Stomach smooth muscle (tissue), 2 donors: Measurements from ENCODE around the gene NPPB.

Experiments
- H3K27ac ChIP-seq: one replicate; pipeline ENCODE4 v1.7.0; 2013; ENCODE audit warnings: mild to moderate bottlenecking, low read length, inconsistent platforms
- H3K27me3 ChIP-seq, 2 donors: one replicate each; pipeline ENCODE4 v1.7.0; 2013; ENCODE audit warnings: low read length in 2 of 2; ENCODE audit not compliant: insufficient read depth in 2 of 2, control insufficient read depth in 1 of 2
- H3K36me3 ChIP-seq, 2 donors: one replicate each; pipeline ENCODE4 v1.7.0; 2013; ENCODE audit warnings: low read length in 2 of 2; ENCODE audit not compliant: control insufficient read depth in 2 of 2, insufficient read depth in 2 of 2
- H3K4me1 ChIP-seq: one replicate; pipeline ENCODE4 v1.7.0; 2013; ENCODE audit warnings: low read length; ENCODE audit not compliant: control insufficient read depth, insufficient read depth
- H3K4me3 ChIP-seq, 2 donors: one replicate each; pipeline ENCODE4 v1.7.0; 2013; ENCODE audit warnings: low read length in 2 of 2
- H3K9ac ChIP-seq, 2 donors: one replicate each; pipeline ENCODE4 v1.7.0; 2013; ENCODE audit warnings: low read length in 2 of 2, mild to moderate bottlenecking in 1 of 2
- H3K9me3 ChIP-seq, 2 donors: one replicate each; pipeline ENCODE4 v1.7.0; 2013; ENCODE audit warnings: low read length in 2 of 2; ENCODE audit not compliant: control insufficient read depth in 2 of 2
- donor health status: healthy.
- donor health status: Pancreatic carcinoma.

NPPB gene

GRCh38 chr1:11839727-11840705 is 18.7 kb downstream of the NPPB start:
- H3K4me1 ChIP-seq, result no peaks in the 10 kb centered on the region

GRCh38 chr1:11838349-11839272 is 20.1 kb downstream of the NPPB start:
- H3K4me1 ChIP-seq, result no peaks in the 10 kb centered on the region
- H3K27me3 ChIP-seq, result no peaks in the 10 kb centered on the region
- no peak overlapping the region for H3K27ac ChIP-seq
- H3K9ac ChIP-seq, result no peak overlapping the region
- no peaks in the 10 kb centered on the region for H3K9me3 ChIP-seq
- no peak overlapping the region for H3K4me3 ChIP-seq
- peaks cover 70 to 79% of the 10 kb centered on the region in 2 donors for H3K36me3 ChIP-seq

More at GRCh38 chr1:11839727-11840705, 18.7 kb downstream of the NPPB start:
- Histone ChIP-seq H3K9ac (no peak overlapping the region), H3K36me3 (peaks cover 63 to 75% of the 10 kb centered on the region in 2 donors), H3K4me3 (no peak overlapping the region), H3K27me3 (no peaks in the 10 kb centered on the region), H3K27ac (no peak overlapping the region), H3K9me3 (no peaks in the 10 kb centered on the region)

DNA sequence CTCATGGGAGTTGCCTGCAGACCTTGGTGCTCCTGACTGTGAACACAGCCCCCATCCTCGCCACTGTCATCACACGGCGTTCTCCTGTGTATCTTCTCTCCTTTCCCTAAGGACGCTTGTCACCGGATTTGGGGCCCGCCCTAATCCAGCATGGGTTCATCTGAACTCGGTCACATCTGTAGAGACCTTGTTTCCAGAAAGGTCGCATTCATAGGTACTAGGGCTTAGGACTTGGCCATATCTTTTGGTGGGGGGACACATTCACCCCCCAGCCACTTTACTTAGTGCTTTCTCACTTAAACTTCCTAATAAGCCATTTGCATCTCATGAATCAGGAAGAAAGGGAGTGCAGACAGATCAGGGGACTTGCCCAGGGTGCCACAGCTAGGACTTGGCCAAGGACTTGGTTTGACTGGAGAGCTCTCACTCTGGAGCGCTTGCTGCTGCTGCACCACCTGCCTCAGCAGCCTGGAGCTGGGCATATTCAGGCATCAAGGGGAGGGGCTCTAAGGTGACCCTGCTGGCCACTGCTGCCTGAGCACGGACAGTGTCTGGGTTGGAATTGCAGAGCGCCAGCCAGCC is 20.9 kb downstream of the NPPB start:
- Histone ChIP-seq H3K9me3 (no peaks in the 10 kb centered on the region), H3K36me3 (peaks cover 74 to 83% of the 10 kb centered on the region in 2 donors), H3K4me1 (no peaks in the 10 kb centered on the region), H3K27ac (no peak overlapping the region), H3K4me3 (no peak overlapping the region), H3K27me3 (no peaks in the 10 kb centered on the region), H3K9ac (no peak overlapping the region)

DNA sequence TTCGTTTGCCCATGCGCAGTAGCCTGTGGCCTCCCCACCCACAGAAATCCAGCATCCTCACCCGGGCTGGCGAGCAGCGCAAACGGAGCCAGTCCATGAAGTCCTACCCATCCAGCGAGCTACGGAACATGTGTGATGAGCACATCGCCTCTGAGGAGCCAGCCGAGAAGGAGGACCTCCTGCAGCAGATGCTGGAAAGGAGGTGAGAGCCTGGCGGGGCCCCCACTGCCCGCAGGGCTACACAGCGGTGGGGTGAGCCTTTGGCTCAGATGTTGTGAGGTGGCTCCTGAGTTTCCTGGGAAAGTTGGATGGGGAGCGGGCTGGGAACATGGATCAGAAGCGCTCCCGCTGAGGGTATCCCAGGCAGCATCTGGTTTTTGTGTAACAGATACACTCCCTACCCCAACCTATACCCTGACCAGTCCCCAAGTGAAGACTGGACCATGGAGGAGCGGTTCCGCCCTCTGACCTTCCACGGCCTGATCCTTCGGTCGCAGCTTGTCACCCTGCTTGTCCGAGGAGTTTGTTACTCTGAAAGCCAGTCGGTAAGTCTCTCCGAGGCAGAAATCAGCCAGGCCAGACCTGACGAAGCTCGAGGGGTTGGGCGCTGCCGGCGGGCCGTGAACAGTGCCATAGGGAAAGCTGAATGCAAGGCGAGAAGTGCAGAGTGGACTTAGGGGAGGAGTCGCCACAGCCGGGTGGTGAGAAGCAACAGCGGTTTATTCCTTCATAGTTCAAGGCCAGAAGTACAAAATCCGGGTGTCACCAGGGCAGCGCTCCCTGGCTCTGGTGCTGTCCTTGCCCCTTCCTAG is 21.6 kb downstream of the NPPB start:
- H3K4me3 ChIP-seq, result no peak overlapping the region
- no peaks in the 10 kb centered on the region for H3K9me3 ChIP-seq
- no peaks in the 10 kb centered on the region for H3K27me3 ChIP-seq
- no peak overlapping the region for H3K27ac ChIP-seq
- H3K36me3 ChIP-seq, result peaks cover 76 to 84% of the 10 kb centered on the region in 2 donors
- no peak overlapping the region for H3K9ac ChIP-seq
- H3K4me1 ChIP-seq, result no peaks in the 10 kb centered on the region

DNA sequence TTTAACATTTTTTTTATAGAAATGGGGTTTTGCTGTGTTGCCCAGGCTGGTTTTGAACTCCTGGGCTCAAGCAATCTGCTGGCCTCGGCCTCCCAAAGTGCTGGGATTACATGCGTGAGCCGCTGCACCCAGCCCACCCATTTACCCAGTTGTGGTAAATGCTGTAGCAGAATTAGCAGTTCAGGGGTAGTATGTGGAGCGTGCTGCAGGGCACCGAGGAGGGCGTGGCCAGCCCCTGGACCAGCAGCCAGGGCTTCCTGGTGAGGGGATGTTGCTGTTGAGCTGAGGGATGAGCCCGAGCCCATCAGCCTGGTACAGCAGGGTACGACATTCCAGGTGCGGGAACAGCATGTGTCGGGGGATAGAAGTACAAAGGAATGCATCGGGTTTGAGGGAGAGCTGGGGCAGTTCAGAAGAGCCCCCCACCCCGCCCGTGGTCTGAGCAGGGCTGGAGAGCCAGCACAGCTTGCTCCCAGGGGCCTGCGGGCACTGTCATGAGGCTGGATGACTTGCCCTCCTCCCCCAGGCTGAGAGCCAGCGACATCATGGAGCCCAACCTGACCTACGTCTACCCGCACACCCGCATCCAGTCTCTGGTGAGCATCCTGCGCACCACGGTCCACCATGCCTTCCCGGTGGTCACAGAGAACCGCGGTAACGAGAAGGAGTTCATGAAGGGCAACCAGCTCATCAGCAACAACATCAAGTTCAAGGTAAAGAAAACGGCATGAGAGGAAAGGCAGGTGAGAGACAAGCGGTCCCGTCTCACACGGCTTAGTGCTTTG is 23.1 kb downstream of the NPPB start:
- Histone ChIP-seq H3K9me3 (no peaks in the 10 kb centered on the region), H3K36me3 (peaks cover 73 to 77% of the 10 kb centered on the region in 2 donors), H3K4me1 (no peaks in the 10 kb centered on the region), H3K4me3 (no peak overlapping the region), H3K9ac (no peak overlapping the region), H3K27me3 (no peaks in the 10 kb centered on the region), H3K27ac (no peak overlapping the region)

GRCh38 chr1:11833900-11834299 is 24.8 kb downstream of the NPPB start:
- no peak overlapping the region for H3K9ac ChIP-seq
- H3K4me3 ChIP-seq, result no peak overlapping the region
- H3K27me3 ChIP-seq, result no peaks in the 10 kb centered on the region
- no peaks in the 10 kb centered on the region for H3K9me3 ChIP-seq
- H3K4me1 ChIP-seq, result no peaks in the 10 kb centered on the region
- H3K36me3 ChIP-seq, result peaks cover 70 to 76% of the 10 kb centered on the region in 2 donors
- no peak overlapping the region for H3K27ac ChIP-seq

GRCh38 chr1:11833497-11833896 is 25.2 kb downstream of the NPPB start:
- no peak overlapping the region for H3K9ac ChIP-seq
- H3K36me3 ChIP-seq, result peaks cover 73 to 80% of the 10 kb centered on the region in 2 donors

DNA sequence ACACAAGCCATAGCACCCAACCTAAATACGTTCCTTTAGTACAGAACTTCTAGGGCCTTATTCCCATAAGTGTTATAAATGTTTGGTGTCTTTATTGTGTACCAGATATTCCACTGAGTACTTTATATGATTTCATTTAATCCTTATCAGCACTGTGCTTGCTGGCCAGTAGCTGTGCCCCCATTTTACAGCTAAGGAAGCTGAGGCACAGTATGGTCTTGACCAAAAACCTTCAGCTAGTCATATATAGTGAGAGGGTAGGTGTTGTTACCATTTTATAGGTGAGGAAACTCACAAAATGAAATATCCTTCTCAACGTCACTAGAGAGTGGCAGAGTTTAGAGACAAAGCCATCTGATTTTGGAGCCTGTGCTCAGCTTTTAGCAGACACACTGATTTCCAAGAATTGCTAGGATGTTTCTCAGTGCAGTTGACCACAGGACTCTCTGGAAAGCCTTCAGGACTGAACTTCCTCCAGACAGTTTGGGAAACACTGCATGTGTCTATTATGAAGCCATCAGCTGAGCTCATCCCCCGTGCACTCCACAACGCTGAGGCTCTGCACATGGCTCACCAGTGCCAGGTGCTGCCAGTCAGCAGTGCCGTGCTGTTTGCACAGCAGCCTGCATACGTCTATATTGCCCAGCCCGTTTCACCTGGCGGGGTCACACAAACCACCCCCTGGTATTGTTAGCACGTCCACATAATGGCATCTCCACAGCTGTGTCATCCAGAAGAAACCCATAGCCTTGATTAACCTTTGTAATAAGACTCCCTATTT is 26.6 kb downstream of the NPPB start:
- Histone ChIP-seq H3K36me3 (peaks cover 69 to 80% of the 10 kb centered on the region in 2 donors), H3K4me3 (no peak overlapping the region), H3K9me3 (no peaks in the 10 kb centered on the region)

More at GRCh38 chr1:11833497-11833896, 25.2 kb downstream of the NPPB start:
- H3K4me3 ChIP-seq, result no peak overlapping the region
- H3K27ac ChIP-seq, result no peak overlapping the region
- no peaks in the 10 kb centered on the region for H3K9me3 ChIP-seq
- H3K27me3 ChIP-seq, result no peaks in the 10 kb centered on the region
- no peaks in the 10 kb centered on the region for H3K4me1 ChIP-seq

DNA sequence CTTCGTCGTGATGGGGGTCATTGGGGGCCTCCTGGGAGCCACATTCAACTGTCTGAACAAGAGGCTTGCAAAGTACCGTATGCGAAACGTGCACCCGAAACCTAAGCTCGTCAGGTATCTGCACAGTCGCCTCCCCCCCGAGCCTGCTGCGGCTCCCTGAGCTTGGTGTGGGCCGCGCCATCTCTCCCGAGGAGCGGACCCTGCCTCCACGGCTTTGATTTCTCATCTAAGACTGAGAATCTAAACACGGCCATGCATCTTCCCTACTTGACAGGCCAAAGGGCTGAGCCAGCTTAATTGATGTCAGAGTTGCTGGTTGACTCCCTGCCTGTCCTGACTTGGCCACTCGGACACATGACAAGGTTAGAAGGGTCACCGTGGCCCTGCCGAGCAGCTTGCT is 30.2 kb downstream of the NPPB start:
- H3K36me3 ChIP-seq, result peaks cover 73 to 80% of the 10 kb centered on the region in 2 donors
- no peak overlapping the region for H3K9ac ChIP-seq
- H3K4me1 ChIP-seq, result no peaks in the 10 kb centered on the region
- H3K27ac ChIP-seq, result no peak overlapping the region
- H3K9me3 ChIP-seq, result no peaks in the 10 kb centered on the region
- no peak overlapping the region for H3K4me3 ChIP-seq
- no peaks in the 10 kb centered on the region for H3K27me3 ChIP-seq

More for the DNA sequence above, 26.6 kb downstream of the NPPB start:
- no peaks in the 10 kb centered on the region for H3K4me1 ChIP-seq
- no peak overlapping the region for H3K9ac ChIP-seq
- no peak overlapping the region for H3K27ac ChIP-seq
- no peaks in the 10 kb centered on the region for H3K27me3 ChIP-seq
